ENCODE results near the gene HACD4. TPM values are rescaled to one million over a fixed set of nuclear protein-coding genes. Genes with fewer than 3 reads are reported as not detected.

HACD4 gene
- total RNA-seq, 1 donor from 2014 or later: 0.72 TPM

DNA sequence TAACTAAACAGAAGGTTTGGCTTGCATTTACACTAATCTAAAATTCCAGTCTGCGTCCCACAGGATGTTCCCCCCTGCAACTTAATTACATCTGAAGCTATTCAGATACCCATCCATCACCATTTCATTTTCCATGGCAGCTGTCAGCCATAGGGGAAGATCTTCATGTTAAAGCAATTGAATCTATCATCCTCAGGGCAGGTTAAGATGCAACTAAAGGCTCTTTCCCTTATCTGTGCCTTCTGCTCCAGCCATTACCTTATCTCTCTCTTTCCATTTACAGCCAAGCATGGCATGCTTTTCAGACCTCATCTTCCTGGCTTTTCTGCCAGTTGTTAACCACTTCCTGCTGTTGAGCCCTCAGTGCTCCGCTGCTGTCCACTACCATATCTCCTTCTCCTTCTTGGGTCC, 15.8 kb upstream of the HACD4 start:
- Mint-ChIP-seq H3K27ac (no peak overlapping the region), H3K27me3 (no peaks in the 10 kb centered on the region), H3K4me3 (ENCODE audit: low read depth) (no peak overlapping the region), H3K36me3 (ENCODE audit: insufficient read depth) (no peaks in the 10 kb centered on the region), H3K4me1 (ENCODE audit: low read depth) (no peaks in the 10 kb centered on the region), H3K9me3 (ENCODE audit: low read depth) (no peaks in the 10 kb centered on the region)
- DNase-seq (ENCODE audit: low spot score, unreplicated experiment): no peak
- TF ChIP-seq, protein P1, sequence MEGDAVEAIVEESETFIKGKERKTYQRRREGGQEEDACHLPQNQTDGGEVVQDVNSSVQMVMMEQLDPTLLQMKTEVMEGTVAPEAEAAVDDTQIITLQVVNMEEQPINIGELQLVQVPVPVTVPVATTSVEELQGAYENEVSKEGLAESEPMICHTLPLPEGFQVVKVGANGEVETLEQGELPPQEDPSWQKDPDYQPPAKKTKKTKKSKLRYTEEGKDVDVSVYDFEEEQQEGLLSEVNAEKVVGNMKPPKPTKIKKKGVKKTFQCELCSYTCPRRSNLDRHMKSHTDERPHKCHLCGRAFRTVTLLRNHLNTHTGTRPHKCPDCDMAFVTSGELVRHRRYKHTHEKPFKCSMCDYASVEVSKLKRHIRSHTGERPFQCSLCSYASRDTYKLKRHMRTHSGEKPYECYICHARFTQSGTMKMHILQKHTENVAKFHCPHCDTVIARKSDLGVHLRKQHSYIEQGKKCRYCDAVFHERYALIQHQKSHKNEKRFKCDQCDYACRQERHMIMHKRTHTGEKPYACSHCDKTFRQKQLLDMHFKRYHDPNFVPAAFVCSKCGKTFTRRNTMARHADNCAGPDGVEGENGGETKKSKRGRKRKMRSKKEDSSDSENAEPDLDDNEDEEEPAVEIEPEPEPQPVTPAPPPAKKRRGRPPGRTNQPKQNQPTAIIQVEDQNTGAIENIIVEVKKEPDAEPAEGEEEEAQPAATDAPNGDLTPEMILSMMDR (IDR thresholded peaks at IDR 0.05; ENCODE audit: unreplicated experiment): no peak

DNA sequence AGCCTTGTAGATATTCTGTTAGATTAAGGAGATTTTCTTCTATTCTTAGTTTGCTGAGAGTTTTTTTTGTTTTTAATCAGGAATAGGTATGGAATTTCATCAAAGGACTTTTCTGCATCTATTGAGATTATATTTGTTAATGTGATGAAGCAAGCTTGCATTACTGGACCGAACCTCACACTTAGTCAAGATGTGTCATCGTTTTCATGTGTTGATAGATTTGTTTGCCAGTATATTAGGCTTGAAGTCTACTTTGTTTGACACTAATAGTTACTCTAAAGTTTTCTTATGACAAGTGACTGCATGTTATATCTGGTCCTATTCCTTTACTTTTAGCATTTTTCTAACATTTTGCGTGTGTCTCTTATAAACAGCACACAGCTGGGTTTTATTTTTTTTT, 12.4 kb upstream of the HACD4 start:
- Mint-ChIP-seq H3K4me3 (ENCODE audit: low read depth) (no peak overlapping the region), H3K27me3 (no peaks in the 10 kb centered on the region), H3K27ac (no peak overlapping the region), H3K9me3 (ENCODE audit: low read depth) (no peaks in the 10 kb centered on the region), H3K36me3 (ENCODE audit: insufficient read depth) (no peaks in the 10 kb centered on the region), H3K4me1 (ENCODE audit: low read depth) (no peaks in the 10 kb centered on the region)
- DNase-seq (ENCODE audit: low spot score, unreplicated experiment): no peak
- TF ChIP-seq, protein P1 (IDR thresholded peaks at IDR 0.05; ENCODE audit: unreplicated experiment): no peak

DNA sequence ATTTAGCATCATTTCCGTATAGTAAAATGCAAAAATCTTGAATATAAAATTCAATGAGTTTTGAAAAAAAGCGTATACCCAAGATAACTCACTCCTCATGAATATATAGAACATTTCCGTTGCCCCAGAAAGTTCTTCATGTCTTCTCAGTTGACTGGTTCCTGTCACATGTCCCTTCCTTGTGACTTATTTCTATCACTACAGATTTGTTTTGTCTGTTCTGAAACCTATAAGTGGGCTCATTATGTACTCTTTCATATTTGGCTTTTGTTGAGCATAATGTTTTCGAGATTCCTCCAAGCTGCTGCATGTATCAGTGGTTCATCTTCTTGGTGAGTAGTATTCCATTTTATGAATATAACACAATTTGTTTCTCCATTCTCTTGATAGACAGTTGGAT, 11.0 kb upstream of the HACD4 start:
- no peaks in the 10 kb centered on the region for H3K9me3 Mint-ChIP-seq (ENCODE audit: low read depth)
- no peak overlapping the region for H3K27ac Mint-ChIP-seq
- TF ChIP-seq, protein P1 (IDR thresholded peaks at IDR 0.05; ENCODE audit: unreplicated experiment): no peak
- no peak for DNase-seq (ENCODE audit: low spot score, unreplicated experiment)
- H3K36me3 Mint-ChIP-seq (ENCODE audit: insufficient read depth): no peaks in the 10 kb centered on the region
- H3K27me3 Mint-ChIP-seq: no peaks in the 10 kb centered on the region
- H3K4me3 Mint-ChIP-seq (ENCODE audit: low read depth): no peak overlapping the region
- no peaks in the 10 kb centered on the region for H3K4me1 Mint-ChIP-seq (ENCODE audit: low read depth)

DNA sequence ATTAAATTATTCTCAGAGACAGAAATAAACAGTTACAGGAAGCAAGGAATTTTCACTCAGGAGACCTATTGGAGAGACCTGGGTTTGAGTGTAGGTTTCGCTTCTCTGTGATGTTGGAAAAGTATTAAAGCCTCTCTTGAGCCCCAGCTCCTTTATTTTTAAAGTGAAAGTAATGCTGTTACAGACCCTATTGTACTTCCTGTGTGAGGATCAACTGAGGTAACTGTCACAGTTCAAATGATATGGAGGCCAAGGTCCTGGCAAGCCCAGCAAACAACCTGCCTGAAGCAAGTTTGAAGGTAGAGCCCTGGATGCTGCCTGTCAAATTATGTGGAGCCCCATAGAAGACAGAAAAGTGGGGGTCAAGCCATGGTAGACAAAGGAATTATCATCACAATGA, 7.9 kb upstream of the HACD4 start:
- no peaks in the 10 kb centered on the region for H3K9me3 Mint-ChIP-seq (ENCODE audit: low read depth)
- no peaks in the 10 kb centered on the region for H3K36me3 Mint-ChIP-seq (ENCODE audit: insufficient read depth)
- peaks cover 6% of the 10 kb centered on the region for H3K27me3 Mint-ChIP-seq
- no peaks in the 10 kb centered on the region for H3K4me1 Mint-ChIP-seq (ENCODE audit: low read depth)
- H3K27ac Mint-ChIP-seq: no peak overlapping the region
- H3K4me3 Mint-ChIP-seq (ENCODE audit: low read depth): no peak overlapping the region
- DNase-seq (ENCODE audit: low spot score, unreplicated experiment): no peak
- TF ChIP-seq, protein P1 (IDR thresholded peaks at IDR 0.05; ENCODE audit: unreplicated experiment): no peak

DNA sequence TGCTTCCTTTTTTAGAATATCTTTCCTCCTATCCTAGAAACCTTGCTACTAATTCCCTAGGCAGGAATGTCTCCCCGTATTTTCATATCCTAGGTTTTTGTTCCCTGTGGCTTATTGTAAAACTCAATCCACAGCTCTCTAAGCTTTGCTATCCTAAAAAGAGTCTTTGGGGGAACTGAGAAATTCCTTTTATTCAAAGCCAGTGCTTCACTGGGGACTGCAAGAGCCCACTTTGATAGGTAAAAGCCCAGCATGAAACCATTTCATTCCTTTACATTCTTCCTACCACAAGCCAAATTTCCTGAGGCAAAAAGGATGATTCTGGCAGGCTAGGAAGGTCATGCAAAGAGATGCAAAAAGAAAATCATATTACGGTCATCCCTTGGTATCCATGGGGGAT, 5.8 kb upstream of the HACD4 start:
- TF ChIP-seq, protein P1 (IDR thresholded peaks at IDR 0.05; ENCODE audit: unreplicated experiment): no peak
- H3K36me3 Mint-ChIP-seq (ENCODE audit: insufficient read depth): no peaks in the 10 kb centered on the region
- no peak for DNase-seq (ENCODE audit: low spot score, unreplicated experiment)
- no peak overlapping the region for H3K27ac Mint-ChIP-seq
- peaks cover 24% of the 10 kb centered on the region for H3K27me3 Mint-ChIP-seq
- no peaks in the 10 kb centered on the region for H3K9me3 Mint-ChIP-seq (ENCODE audit: low read depth)
- no peak overlapping the region for H3K4me3 Mint-ChIP-seq (ENCODE audit: low read depth)
- no peaks in the 10 kb centered on the region for H3K4me1 Mint-ChIP-seq (ENCODE audit: low read depth)
